ENCODE measurements around the gene NFIC.

The NFIC gene

DNA sequence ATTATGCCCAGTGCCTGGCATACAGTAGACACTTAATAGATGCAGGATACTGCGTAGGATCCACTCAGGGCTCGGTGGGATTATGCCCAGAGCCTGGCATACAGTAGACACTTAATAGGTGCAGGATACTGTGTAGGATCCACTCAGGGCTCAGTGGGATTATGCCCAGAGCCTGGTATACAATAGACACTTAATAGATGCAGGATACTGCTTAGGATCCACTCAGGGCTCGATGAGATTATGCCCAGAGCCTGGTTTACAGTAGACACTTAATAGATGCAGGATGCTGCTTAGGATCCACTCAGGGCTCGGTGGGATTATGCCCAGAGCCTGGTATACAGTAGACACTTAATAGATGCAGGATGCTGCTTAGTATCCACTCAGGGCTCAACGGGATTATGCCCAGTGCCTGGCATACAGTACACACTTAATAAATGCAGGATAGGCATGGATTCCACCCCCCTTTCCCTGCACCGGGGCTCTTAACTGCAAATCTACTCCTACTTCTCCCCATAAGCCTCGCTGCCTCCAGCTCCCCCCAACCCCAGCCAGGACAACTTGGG lies 89.1 kb downstream of the NFIC start:
- DNase-seq, result no peak

DNA sequence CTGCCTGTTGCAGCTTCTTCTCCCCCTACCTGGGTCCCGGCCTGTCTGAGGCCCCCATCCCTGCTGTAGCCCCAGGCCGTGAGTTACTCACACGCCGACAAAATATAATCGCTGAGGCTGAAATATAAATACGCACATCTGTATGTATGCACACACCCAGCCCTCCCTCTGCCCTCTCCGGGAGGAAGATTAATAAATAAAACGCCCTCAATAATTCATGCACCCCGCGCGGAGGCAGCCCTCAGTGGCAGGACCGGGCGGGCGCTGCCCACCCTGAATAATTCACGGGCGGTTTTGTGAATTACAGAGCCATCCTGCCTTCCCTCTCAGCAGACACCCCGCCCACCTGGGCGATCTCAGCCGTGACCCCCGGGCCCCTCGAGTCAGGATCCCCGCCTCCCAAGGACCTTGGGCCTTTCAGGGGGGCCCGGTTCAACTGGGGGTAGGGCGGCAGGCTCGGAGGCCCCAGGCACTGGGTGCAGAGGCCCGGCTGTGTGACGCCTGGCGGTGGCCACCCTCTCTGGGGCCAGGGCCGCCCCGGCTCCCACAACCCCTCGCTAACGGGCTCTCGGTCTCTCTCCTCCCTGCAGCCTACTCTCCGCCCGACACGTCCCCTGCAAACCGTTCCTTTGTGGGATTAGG lies 89.7 kb downstream of the NFIC start:
- DNase-seq, result no peak

DNA sequence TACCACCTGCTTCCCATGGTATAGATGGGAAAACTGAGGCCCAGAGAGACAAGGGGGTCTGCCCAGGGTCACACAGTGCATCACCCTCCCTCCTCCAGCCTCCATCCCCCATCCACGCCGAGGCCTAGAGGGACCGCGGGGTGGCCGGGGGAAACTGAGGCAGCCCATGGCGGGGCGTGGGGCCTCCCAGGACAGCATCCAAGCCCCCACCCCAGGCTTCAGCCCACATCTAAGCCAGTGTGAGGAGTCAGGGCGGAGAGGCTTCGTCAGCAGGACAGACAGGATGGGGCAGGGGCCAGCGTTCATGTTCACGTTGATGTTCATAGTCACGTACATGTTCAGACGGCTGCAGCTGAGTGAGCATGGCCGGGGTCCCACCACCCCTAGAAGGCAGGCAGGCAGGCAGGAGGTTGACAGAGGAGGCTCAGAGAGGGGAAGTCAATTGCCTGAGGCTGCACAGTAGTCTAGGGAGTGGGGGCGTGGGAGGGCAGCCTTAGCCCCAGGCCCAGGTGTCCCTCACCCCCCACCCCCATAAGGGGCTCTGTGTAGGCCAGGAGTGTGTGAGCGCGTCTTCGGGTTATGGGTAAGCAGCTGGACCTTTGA lies 90.6 kb downstream of the NFIC start:
- no peak for DNase-seq

DNA sequence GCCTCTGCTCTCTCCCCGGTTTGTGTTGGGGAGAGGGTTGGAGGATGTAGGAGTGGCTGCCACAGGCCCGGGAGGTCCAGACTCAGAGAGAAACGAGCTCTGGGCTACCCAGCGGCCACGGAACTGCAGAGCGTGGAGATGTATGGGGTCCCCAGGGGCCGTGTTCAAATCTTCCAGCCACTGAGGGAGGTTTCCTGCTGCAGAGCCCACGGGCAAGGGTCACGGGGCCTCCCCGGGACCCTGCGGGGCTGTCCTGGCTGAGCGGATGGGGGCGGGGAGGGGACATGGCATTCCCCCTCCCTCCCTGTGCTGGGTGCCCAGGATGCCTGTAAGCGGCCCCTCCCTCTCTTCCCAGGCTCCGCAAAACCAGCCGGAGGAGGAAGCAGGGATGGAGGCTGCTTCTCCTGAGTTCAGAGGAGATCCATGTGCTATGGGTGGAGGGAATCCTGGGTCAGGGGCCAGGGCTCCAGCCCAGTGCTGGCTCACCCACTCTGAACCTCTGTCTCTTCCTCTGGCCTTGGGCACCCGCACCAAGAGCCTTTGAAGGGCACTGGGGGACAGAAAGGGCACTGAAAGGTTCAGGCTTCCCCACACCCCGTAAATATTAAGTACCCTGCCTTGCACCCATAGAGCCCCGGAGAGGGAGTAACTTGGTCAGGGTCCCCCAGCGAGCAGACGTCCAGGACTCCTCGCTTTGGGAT lies 91.3 kb downstream of the NFIC start:
- no peak for DNase-seq

DNA sequence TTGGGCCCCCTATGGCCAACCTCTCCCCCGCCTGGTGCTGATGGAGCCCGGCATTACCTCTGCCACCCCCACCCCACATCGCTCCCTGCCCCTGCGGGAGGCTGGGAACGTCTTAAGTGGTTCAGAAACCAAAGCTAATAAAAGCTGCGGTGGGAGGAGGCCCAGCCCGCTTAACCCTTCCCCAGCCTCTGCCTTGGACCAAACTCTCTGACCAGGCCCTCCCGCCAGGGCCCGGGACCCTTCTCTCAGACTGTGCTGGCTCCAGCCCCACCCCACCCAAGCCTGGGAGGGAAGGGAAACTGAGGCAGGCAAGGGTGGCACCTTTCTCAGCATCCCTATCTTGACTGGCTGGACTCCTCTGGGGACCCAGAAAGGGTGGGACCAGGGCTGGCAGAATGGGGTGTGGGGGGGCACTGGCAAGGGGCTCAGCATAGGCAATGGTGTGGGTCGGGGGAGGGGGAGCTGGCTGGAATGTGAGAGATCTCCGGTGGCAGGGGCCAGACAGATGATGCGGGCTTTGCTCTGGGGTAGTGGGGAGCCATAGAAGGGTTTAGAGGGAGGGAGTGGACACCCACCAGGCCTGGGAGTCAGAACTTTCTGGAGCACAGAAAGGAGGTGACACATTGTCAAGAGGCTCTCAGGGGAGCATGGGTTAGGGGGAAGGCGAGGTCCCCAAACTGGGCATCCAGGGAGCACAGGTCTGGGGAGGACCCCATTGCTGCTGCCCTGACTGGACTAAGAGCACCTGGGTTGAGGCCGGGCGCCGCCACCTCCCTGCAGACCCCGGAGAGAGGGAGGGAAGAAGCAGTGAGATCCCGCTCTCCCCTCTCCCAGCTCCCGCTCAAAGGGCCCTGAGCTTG lies 92.1 kb downstream of the NFIC start:
- no peak for DNase-seq

DNA sequence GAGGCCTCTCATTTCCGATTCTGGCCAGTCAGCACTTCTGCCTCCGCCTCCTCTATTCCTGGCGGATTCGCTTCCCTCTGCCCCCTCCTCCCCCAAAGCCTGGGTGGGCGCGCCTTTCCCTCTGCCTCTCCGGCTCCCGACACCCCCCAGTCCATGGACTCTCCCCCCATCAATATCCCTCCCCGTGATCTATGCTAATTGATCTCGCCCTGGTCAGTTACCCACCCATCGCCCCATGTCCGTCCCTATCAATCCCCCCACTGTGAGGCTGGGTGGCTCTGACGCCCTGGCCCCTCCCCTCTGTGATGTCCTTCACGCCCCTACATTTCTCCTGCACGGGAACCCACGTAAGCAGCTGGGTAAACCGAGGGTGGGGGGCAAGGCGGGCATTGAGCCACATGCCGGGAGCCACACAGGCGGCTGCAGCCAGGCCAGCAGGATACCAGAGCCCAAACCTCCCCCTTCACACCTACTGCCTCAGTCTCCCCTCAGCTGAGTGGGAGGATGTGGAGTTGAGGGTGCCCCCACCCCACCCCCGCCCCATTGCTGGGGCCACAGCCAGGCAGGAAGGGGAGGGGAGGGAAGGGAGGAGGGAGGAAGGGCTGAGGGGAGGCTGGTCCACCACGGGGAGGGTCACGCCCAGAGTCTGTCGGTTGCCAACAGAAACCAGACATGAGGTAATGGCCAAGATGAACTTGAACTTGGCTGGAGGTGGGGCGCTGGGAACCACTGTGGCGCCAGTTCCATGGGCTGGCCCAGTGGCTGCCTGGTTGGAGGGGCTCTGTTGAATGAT lies 92.9 kb downstream of the NFIC start:
- no peak for DNase-seq

DNA sequence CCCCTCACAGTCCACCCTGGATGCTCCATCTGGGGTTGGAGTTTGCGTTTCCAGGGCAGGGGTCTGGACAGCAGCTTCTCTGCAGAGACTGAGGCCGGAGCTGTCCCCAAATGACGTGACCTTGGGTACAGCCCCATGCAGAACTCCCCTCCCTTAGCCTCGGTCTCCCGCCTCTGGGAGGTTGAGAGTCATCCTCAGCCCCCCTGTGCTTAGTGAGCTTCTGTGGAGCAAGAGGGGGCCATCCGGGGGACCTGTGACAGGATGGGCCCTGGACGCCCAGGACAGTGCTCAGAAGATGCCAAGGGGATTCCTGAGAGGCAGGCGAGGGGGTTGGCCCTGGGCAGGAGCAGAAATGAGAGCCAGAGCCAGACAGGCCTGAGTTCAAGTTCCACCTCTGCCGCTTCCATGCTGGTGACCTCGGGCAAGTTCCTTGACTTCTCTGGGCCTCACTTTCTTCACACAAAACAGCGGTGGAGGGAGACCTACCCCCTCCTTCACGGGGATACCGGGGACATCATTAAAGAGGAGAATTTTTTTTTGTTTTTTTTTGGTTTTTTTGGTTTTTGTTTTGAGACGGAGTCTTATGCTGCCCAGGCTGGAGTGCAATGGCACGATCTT lies 93.7 kb downstream of the NFIC start:
- no peak for DNase-seq

DNA sequence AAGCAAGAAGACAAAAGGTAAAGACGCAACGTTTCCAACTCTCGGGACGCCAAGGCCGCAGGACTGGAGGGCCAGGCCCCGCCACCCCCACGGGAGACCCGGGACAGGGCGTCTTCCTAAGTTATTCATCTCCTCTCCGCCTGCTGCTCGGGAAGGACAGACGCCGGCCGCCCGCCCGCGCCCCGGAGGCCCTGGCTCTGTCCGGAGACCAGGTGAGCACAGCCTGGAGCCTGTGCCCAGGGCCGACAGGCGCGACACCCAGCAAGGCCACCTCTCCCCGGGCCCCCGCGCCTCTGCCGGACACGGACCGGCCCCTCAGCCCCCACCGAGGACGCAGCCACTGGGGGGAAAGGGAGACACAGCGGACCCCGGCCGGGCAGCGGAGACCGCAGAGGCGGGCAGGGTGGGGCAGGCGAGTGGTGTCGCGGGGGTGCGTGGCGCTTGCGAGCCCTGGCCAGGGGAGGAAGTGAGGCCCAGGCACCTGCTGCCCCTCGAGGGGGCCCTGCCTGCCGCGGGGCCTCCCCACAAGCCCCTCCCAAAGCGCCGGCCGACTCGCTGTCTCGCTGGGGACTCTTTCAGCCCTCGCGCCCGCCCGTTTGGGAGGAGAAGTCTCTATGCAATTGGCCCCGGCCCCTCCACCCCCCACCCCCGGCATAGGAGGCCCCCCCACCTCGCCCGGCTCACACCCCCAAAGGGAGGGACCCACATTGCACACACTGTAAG lies 96.8 kb downstream of the NFIC start:
- no peak for DNase-seq

DNA sequence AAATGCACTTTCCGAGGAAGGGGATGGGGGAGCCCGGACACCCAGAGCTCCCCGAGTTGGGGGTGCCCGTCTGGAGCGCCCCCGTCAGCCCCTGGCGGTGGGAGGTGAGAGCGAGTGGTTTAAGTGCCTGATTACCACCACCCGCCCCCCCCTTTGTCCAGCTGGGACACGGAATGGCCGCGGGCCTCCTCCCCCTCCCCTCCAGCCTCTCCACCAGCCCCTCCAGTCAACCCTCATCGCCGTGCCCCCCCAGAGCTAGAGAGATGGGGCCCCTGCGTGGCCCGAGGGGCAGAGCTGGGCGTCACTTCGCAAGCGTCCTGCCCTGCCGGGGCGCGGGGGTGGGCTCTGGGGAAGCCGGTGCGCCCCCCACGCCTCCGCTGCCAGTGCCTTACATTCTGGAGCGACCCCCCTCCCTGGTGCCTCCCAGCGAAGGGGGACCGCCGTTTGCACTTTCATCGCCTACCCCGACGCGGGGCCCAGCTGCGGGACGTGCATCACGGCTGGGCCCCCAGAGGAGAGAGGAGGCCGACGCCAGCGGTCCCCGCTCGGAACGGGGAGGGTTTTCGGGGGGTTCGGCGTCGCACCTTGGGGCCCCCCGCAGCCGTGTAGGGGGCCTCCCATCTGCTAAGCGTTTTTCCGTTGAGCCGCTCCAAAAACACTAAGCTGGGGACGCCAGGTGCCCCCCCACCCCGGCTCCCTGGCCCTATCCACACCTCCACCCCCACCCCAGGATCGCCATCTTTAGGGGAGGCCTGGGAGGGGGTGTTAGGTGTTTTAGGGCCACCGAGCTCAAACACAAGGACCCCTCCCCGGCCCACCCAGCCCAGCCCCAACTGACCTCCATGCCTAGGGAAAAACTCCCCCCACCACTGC lies 97.6 kb downstream of the NFIC start:
- no peak for DNase-seq

DNA sequence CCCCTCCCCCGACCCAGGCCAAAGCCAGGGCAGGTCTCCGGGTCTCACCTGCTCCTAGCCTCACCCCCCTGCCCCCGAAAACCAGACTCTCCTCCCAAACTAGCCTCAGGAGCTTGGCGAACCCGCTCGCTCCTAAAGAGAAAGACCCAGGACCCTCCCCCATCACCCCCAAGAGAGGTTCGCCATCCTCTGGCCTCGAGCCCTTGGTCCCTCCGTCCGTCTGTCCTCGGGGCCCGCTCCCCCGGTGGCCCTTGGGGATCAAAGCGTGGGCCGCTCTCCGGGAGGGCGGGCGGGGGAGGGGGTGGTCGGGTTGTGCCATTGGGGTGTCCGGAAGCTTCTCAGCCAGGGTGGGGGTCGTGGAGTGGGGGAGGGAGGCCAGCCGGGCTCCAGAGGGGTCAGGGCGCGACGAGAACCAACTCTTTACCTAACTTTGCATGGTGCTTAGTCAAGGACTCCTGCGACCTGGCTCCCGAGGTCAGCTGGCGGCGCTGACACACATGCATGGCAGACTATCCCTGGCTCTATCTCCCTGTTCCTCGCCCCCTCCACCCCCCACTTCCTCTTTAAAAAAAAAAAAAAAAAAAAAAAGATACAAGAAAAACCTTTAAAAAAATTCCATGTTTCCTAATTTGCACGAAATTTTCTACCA lies 98.3 kb downstream of the NFIC start:
- no peak for DNase-seq

DNA sequence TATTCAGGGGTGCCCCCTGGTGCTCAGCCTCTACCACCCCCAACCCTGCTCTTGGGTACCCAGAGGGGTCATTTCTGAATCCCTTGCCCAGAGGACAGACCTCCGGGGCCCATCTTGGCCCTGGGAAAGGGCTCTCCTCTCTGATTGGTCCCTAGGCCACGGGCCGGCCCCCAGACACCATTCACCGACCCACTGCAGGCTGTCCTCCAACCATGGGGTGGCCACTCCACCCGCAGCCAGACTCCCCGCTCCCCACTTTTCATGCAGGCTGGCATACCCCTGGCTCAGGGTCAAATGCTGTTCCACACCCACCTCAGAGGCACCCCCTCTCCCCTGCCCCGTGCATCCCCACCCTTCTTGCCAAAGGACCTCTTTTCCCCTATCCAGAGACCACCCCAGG lies 99.2 kb downstream of the NFIC start:
- no peak for DNase-seq

DNA sequence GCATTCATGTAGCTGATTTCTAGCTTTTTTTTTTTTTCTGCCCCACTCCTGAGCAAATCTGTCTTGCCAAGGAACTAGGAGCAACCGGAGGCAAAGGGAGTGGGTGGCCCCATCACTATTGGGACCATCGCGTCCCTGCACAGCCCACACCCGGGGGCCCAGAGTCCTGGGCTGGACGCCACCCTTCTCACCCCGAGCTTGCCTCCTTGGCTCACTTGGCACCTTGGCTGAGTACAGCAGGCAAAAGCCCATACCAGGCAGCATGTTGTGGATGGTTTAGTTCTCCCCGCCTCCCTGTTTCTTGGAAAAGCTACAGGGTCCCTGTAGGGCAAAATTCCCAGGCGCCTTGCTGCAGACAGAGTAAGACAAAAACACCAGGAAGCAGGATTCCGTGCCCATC lies 100.3 kb downstream of the NFIC start:
- no peak for DNase-seq

DNA sequence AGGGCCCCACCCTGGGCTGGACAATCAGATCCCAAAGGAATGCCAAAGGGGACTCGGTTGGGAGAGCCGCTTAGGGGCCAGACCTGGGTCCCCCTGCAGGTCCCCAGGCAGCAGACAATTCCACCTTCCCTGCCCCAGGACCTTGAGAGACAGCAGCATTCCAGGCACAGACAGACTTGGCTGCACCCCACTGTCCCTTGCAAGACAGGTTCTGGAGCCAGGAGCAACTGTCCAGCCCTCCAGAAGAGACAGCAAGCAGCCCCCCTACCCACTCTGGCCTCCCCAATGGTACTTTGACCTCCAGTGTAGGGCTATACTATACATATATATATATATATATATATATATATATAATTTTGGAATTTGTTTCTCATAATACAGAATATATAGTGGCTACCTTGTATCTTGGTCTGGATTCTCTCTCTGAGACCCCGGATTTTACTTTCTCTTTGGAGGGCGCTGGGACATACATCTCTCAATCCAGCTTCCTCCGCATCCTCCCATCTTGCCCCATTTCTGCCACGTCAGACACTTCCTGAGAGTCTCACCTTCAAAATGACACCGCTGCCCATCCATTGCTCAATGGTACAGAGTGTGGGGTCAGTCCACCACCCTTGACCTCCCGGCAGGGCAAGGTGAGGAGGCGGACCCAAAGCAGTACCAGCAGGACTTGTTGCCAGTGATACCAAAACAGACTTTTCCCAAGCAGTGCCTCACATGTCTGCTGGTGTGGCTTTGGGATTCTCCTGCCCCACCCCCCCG lies 101.2 kb downstream of the NFIC start:
- DNase-seq, result no peak

DNA sequence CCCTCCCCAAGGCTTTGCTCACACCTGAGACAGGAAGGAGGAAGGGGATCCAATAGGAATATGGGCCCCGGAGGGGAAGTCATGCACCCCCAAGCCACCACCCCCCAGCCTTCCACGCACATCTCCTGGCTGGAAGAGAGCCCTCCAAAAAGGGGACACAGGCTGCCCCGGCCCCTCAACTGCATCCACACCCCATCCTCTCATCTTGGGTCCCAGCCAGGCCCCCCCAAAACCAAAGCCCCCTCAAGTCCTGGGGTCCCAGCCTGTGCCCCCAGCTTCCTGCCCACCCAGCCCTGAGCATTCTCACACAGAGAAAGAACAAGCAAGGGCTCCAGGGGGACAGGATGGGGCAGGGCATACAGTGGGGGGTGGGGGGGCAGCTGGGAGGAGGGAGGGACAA lies 101.8 kb downstream of the NFIC start:
- DNase-seq, result no peak

DNA sequence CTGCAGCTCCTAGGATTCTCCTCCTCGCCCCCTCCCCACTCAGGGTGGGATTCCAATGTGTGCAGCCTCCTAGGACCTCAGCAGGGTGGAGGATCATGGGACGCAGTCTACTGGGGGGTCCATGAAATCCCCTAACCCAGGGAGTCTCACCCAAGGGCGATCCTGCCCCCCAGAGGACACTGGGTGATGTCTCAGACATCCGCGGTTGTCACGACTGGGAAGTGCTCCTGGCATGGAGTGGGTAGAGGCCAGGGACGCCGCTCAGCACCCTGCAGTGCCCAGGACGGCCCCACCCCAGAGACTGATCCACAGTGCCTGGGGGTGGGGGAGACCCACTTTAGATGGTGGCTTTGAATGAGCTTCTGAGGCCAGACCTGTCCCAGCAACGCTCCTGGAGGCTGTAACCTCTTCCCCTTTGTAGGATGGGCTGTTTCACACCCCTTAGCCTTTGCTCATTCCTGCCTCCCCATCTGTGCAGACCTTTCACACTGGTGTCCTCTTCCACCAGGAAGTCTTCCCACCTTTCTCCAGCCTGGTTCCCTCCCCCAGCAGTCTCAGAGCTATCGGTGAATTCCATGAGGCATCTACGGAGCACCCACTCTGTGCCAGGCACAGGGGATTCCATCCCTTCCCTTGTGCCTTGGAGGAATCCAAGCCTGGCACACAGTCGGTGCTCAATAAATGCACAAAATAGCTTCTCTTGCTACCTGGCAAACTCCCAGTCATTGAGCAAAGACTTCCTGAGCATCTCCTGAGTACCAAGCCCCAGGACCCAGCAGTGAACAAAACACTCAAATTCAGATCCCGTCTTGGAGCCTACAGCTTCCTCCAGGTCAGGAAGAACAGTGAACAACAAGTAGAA lies 103.5 kb downstream of the NFIC start:
- DNase-seq, result no peak

DNA sequence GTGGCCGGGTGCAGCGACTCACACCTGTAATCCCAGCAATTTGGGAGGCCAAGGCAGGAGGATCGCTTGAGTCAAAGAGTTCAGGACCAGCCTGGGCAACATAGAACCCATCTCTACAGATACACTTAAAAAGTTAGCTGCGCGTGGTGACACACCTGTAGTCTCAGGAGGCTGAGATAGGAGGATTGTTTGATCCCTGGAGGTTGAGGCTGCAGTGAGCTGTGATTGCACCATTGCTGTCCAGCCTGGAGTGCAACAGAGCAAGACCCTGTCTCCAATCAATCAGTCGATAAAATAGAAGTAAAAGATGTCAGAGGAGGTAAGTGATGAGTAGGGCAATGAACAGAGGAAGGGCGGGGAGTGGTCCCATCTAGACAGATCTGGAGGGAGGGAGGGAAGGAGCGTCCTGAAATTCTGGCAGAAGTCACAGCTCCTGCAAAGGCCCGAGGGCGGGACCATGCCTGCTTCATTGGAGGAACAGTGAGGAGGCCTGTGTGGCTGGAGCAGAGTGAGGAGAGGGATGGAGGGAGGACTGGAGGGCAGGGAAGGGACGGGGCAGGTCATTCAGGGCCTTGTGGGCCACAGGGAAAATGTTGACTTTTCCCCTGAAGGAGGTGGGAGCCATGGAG lies 104.2 kb downstream of the NFIC start:
- DNase-seq, result no peak

DNA sequence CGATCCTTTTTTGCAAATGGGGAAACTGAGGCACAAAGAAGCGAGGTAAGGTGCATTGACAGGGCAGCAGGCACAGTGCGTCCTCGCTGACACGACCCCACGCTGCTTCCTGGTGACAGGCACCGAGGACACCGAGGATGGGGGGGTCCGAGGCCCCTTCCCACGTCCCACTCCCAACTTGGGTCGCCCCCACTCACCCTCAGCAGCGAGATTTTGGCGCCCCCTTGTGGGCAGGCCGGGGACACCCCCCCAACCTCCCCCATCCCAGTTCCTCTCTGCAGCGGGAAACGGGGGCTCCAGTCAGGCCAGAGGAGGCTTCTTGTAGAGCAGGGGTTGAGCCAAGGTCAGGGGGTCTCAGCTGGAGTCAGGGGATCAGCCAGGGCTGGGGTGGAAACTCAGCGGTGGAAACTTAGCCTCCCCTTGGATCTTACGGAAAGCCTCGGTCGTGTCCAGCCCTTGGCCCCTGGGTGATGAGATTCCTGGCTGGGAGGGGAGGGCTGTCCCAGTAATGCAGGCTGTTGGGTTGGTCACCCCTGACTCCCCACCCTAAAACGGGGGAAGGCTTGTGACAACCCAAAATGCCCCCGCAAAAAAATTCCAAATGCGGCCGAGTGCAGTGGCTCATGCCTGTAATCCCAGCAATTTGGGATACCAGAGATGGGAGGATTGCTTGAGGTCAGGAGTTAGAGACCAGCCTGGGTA lies 105.7 kb downstream of the NFIC start:
- DNase-seq, result no peak
